Gastroesophageal sphincter (tissue), 4 donors: ENCODE data around the gene TENT5C. TPM values are rescaled to one million over a fixed set of nuclear protein-coding genes. Genes with fewer than 3 reads are reported as not detected.

Source experiments
- ATAC-seq: fragments of 150-250 bp; one replicate; pipeline ENCODE4 v1.9.1; 2016; ENCODE audit warnings: mild to moderate bottlenecking, moderate library complexity
- H3K27ac ChIP-seq, 4 donors: fragments of 200-600 bp; sonication (generic) in 3 of 4; 1 replicate in 3 of 4; 2 replicates in 1 of 4; pipeline ENCODE4 v1.5.1; 2016 to 2019
- H3K27me3 ChIP-seq: fragments of 200-600 bp; sonication (generic); one replicate; pipeline ENCODE4 v1.5.1; 2019
- H3K36me3 ChIP-seq, 2 donors: fragments of 200-600 bp; sonication (generic); one replicate each; pipeline ENCODE4 v1.5.1; 2019; ENCODE audit warnings: control low read depth in 1 of 2
- H3K4me1 ChIP-seq, 3 donors: fragments of 200-600 bp; sonication (generic); 1 replicate in 2 of 3; 2 replicates in 1 of 3; pipeline ENCODE4 v1.5.1; 2016 to 2019; ENCODE audit warnings: control low read depth in 2 of 3
- H3K4me3 ChIP-seq, 2 donors: fragments of 200-600 bp; sonication (generic); one replicate each; pipeline ENCODE4 v1.5.1; 2019; ENCODE audit warnings: mild to moderate bottlenecking in 1 of 2, moderate library complexity in 1 of 2
- H3K9me3 ChIP-seq, 3 donors: fragments of 200-600 bp; sonication (generic); one replicate each; pipeline ENCODE4 v1.5.1; 2017 to 2019; ENCODE audit warnings: control low read depth in 2 of 3
- CTCF ChIP-seq, 4 experiments: fragments of 200-600 bp in 2 of 4; fragments of 450-650 bp in 2 of 4; sonication (generic) in 1 of 4; IDR thresholded peaks; one replicate each; pipeline ENCODE4 v1.5.1; 2017 to 2019; ENCODE audit warnings: antibody characterized with exemption in 4 of 4, mild to moderate bottlenecking in 2 of 4, moderate library complexity in 2 of 4
- EP300 ChIP-seq: sonication (generic); formaldehyde crosslinking; IDR thresholded peaks from one replicate; pipeline ENCODE4 v1.6.1; 2017; ENCODE audit warnings: antibody characterized with exemption, mild to moderate bottlenecking
- POLR2A ChIP-seq, 2 donors: fragments of 450-650 bp; IDR thresholded peaks; one replicate each; pipeline ENCODE4 v1.6.1; 2017; ENCODE audit warnings: antibody characterized with exemption in 2 of 2, mild to moderate bottlenecking in 2 of 2, moderate library complexity in 1 of 2
- POLR2AphosphoS5 ChIP-seq: sonication (generic); formaldehyde crosslinking; IDR thresholded peaks from one replicate; pipeline ENCODE4 v1.6.1; 2017; ENCODE audit warnings: antibody characterized with exemption
- WGBS, 2 donors: methylation state at CpG; one replicate each; pipeline ENCODE4 v1.1.5; 2018; ENCODE audit warnings: low coverage in 1 of 2; 5-methylcytosine and 5-hydroxymethylcytosine counted together
- total RNA-seq, 4 donors: library from RNA; depleted of rRNA; stranded (reverse); fragments of >200 nt; gene quantifications; one replicate each; pipeline ENCODE4 v1.1.0, GENCODE V29; 2016

TENT5C gene
- total RNA-seq, 4 donors from 2014 or later, result 1.5 to 6.1 (median 3.2) TPM

- H3K4me3 ChIP-seq, result no peak overlapping the region
Observed at GRCh38 chr1:117616356-117616755, 10.5 kb downstream of the TENT5C start.

GRCh38 chr1:117616967-117617366, 11.1 kb downstream of the TENT5C start:
- no peaks in the 10 kb centered on the region for H3K9me3 ChIP-seq
- H3K36me3 ChIP-seq, result no peaks in the 10 kb centered on the region
- ATAC-seq, result no peak
- H3K27ac ChIP-seq, result no peak overlapping the region
- H3K4me3 ChIP-seq, result no peak overlapping the region
- H3K4me1 ChIP-seq, result peaks cover 0 to 45% (median 0%) of the 10 kb centered on the region in 3 donors
- TF ChIP-seq CTCF (IDR thresholded peaks at IDR 0.05) (no peak), EP300 (no peak), POLR2A (IDR thresholded peaks at IDR 0.05) (no peak), POLR2AphosphoS5 (no peak)
- 80 to 83% methylated on average over 4 to 6 of the region's 6 CpGs for WGBS, 2 donors
- no peaks in the 10 kb centered on the region for H3K27me3 ChIP-seq

More at GRCh38 chr1:117616356-117616755, 10.5 kb downstream of the TENT5C start:
- H3K4me1 ChIP-seq, result peaks cover 0 to 46% (median 0%) of the 10 kb centered on the region in 3 donors
- TF ChIP-seq EP300 (no peak), POLR2A (IDR thresholded peaks at IDR 0.05) (no peak)
- H3K27me3 ChIP-seq, result no peaks in the 10 kb centered on the region
- no peaks in the 10 kb centered on the region for H3K9me3 ChIP-seq
- 72% methylated on average over 3 of the region's 3 CpGs; no CpG with 5 or more reads in 1 of the 2 donors for WGBS, 2 donors
- no peak for ATAC-seq
- no peaks in the 10 kb centered on the region for H3K36me3 ChIP-seq
- no peak overlapping the region for H3K27ac ChIP-seq

- Histone ChIP-seq H3K4me1 (peaks cover 0 to 29% (median 0%) of the 10 kb centered on the region in 3 donors), H3K4me3 (no peak overlapping the region), H3K27ac (no peak overlapping the region), H3K36me3 (peaks cover 0 to 12% of the 10 kb centered on the region in 2 donors), H3K9me3 (no peaks in the 10 kb centered on the region), H3K27me3 (no peaks in the 10 kb centered on the region)
- 71 to 89% methylated on average over 2 of the region's 2 CpGs for WGBS, 2 donors
- ATAC-seq, result no peak
- TF ChIP-seq CTCF (IDR thresholded peaks at IDR 0.05), result no peak
- no peak for TF ChIP-seq POLR2AphosphoS5
- TF ChIP-seq EP300, result no peak
- no peak for TF ChIP-seq POLR2A (IDR thresholded peaks at IDR 0.05)
Observed at GRCh38 chr1:117618450-117619122, 12.7 kb downstream of the TENT5C start.

- Histone ChIP-seq H3K4me1 (peaks cover 0 to 15% (median 0%) of the 10 kb centered on the region in 3 donors), H3K36me3 (peaks cover 0 to 21% of the 10 kb centered on the region in 2 donors), H3K9me3 (no peaks in the 10 kb centered on the region), H3K27ac (no peak overlapping the region), H3K27me3 (no peaks in the 10 kb centered on the region), H3K4me3 (no peak overlapping the region)
- WGBS, 2 donors, result 90 to 100% methylated on average over 2 to 5 of the region's 6 CpGs
- no peak for ATAC-seq
- TF ChIP-seq POLR2A (IDR thresholded peaks at IDR 0.05), result no peak
- TF ChIP-seq EP300, result no peak
- TF ChIP-seq POLR2AphosphoS5, result no peak
- no peak for TF ChIP-seq CTCF (IDR thresholded peaks at IDR 0.05)
Observed at GRCh38 chr1:117620440-117620839, 14.6 kb downstream of the TENT5C start.

GRCh38 chr1:117621316-117621715, 15.5 kb downstream of the TENT5C start:
- Histone ChIP-seq H3K36me3 (peaks cover 0 to 21% of the 10 kb centered on the region in 2 donors), H3K4me1 (peaks cover 0 to 15% (median 0%) of the 10 kb centered on the region in 3 donors), H3K9me3 (no peaks in the 10 kb centered on the region), H3K27ac (no peak overlapping the region), H3K4me3 (no peak overlapping the region), H3K27me3 (no peaks in the 10 kb centered on the region)
- 67 to 100% methylated on average over 2 of the region's 4 CpGs for WGBS, 2 donors
- no peak for ATAC-seq
- no peak for TF ChIP-seq POLR2A (IDR thresholded peaks at IDR 0.05)
- no peak for TF ChIP-seq EP300
- no peak for TF ChIP-seq POLR2AphosphoS5
- TF ChIP-seq CTCF (IDR thresholded peaks at IDR 0.05), result no peak
